Right renal pelvis (tissue), 4 donors: ENCODE data around the gene ARPC2. TPM values are rescaled to one million over a fixed set of nuclear protein-coding genes. Genes with fewer than 3 reads are reported as not detected.

Source experiments
- DNase-seq, 4 donors: peaks; one replicate each; pipeline ENCODE4 v3.0.0-alpha.2; 2013; ENCODE audit warnings: low read depth in 4 of 4, low spot score in 3 of 4, missing footprints in 1 of 4
- polyA plus RNA-seq, 4 donors: library from polyadenylated mRNA; unstranded; fragments of 120-200 nt; gene quantifications; one replicate each; pipeline ENCODE4 v1.2.1, GENCODE V29; 2013; ENCODE audit not compliant: insufficient read length in 4 of 4

ARPC2 gene
- polyA plus RNA-seq, 4 donors: 246 to 268 (median 258) TPM

GRCh38 chr2:218216336-218216673, 684 bp upstream of the ARPC2 start:
- no peak for DNase-seq

GRCh38 chr2:218217360-218218267, 625 bp downstream of the ARPC2 start:
- DNase-seq: peak in 1 of 4 donors; percentile 18

GRCh38 chr2:218218268-218219185, 1.5 kb downstream of the ARPC2 start:
- DNase-seq: no peak

- no peak for DNase-seq
Observed at GRCh38 chr2:218219934-218220333, 2.9 kb downstream of the ARPC2 start.

GRCh38 chr2:218221000-218221399, 4.0 kb downstream of the ARPC2 start:
- DNase-seq: no peak

GRCh38 chr2:218223046-218223445, 6.1 kb downstream of the ARPC2 start:
- DNase-seq: no peak

- no peak for DNase-seq
Observed at GRCh38 chr2:218224186-218224585, 7.2 kb downstream of the ARPC2 start.

- DNase-seq: no peak
Observed at GRCh38 chr2:218226903-218227302, 9.9 kb downstream of the ARPC2 start.

GRCh38 chr2:218228366-218229090, 11.5 kb downstream of the ARPC2 start:
- DNase-seq: no peak

GRCh38 chr2:218229239-218229638, 12.2 kb downstream of the ARPC2 start:
- DNase-seq: no peak

GRCh38 chr2:218229851-218230250, 12.9 kb downstream of the ARPC2 start:
- no peak for DNase-seq

GRCh38 chr2:218230882-218231281, 13.9 kb downstream of the ARPC2 start:
- no peak for DNase-seq

GRCh38 chr2:218233543-218233942, 16.6 kb downstream of the ARPC2 start:
- no peak for DNase-seq

- DNase-seq: no peak
Observed at GRCh38 chr2:218234521-218234920, 17.5 kb downstream of the ARPC2 start.

GRCh38 chr2:218235017-218235416, 18.0 kb downstream of the ARPC2 start:
- no peak for DNase-seq

- DNase-seq: no peak
Observed at GRCh38 chr2:218236829-218237228, 19.8 kb downstream of the ARPC2 start.

- DNase-seq: no peak
Observed at GRCh38 chr2:218238887-218239286, 21.9 kb downstream of the ARPC2 start.

GRCh38 chr2:218244204-218244603, 27.2 kb downstream of the ARPC2 start:
- no peak for DNase-seq

- DNase-seq: no peak
Observed at GRCh38 chr2:218244665-218245064, 27.7 kb downstream of the ARPC2 start.

- no peak for DNase-seq
Observed at GRCh38 chr2:218245214-218245613, 28.2 kb downstream of the ARPC2 start.

GRCh38 chr2:218249691-218250090, 32.7 kb downstream of the ARPC2 start:
- DNase-seq: no peak
